ENCODE data around the gene EXD3. TPM values are rescaled to one million over a fixed set of nuclear protein-coding genes. Genes with fewer than 3 reads are reported as not detected.

EXD3 gene
- polyA plus RNA-seq, 1 of the 3 experiments (the other 2 are of a cell fraction) = 11.5 TPM

- no peak overlapping the region for H2AFZ ChIP-seq (ENCODE audit: low read depth)
- POLR2A ChIA-PET = no interaction called here
- no peaks in the 10 kb centered on the region for H4K20me1 ChIP-seq (ENCODE audit: insufficient read depth)
- H3K9ac ChIP-seq = no peak overlapping the region
- H3K79me2 ChIP-seq (ENCODE audit: insufficient read depth) = no peaks in the 10 kb centered on the region
- no peaks in the 10 kb centered on the region for H3K27me3 ChIP-seq (ENCODE audit: insufficient read depth)
- no peaks in the 10 kb centered on the region; a peak in 1 of 4 replicates for H3K4me1 ChIP-seq (ENCODE audit: control insufficient read depth in 1 of 2, insufficient read depth in 2 of 2, low read depth in 1 of 2, low read length in 1 of 2)
- no peaks in the 10 kb centered on the region for H3K36me3 ChIP-seq (replicated peaks in 1 of 2; ENCODE audit: control insufficient read depth in 1 of 2, insufficient read depth in 2 of 2, low read length in 1 of 2)
- H3K4me2 ChIP-seq = no peak overlapping the region
- no peaks in the 10 kb centered on the region for H3K9me2 ChIP-seq
- no peaks in the 10 kb centered on the region for H3F3A ChIP-seq (replicated peaks; ENCODE audit: insufficient read depth)
- H3K27ac ChIP-seq (ENCODE audit: low read depth in 2 of 2, low read length in 1 of 2) = no peak overlapping the region
- DNase-seq = no peak
- no peak for TF ChIP-seq CHD2 (IDR thresholded peaks at IDR 0.05; ENCODE audit: low read length, partially characterized antibody)
- no peak for TF ChIP-seq POLR2AphosphoS5 (IDR thresholded peaks at IDR 0.05; ENCODE audit: low read depth, low read length)
- no peak for TF ChIP-seq MEF2A (IDR thresholded peaks at IDR 0.05; ENCODE audit: borderline replicate concordance, low read depth)
- TF ChIP-seq IRF3 (IDR thresholded peaks at IDR 0.05; ENCODE audit: low read depth, low read length) = no peak
- no peak for TF ChIP-seq TCF12 (IDR thresholded peaks at IDR 0.05)
- TF ChIP-seq TEAD4 (IDR thresholded peaks at IDR 0.05; ENCODE audit: borderline replicate concordance, insufficient read depth) = no peak
- no peak for TF ChIP-seq FOXM1 (IDR thresholded peaks at IDR 0.05; ENCODE audit: low read depth)
- no peak for TF ChIP-seq MAX (IDR thresholded peaks at IDR 0.05; ENCODE audit: low read depth)
- no peak for TF ChIP-seq SIN3A (IDR thresholded peaks at IDR 0.05; ENCODE audit: borderline replicate concordance, low read depth, low read length)
- TF ChIP-seq, protein P1, sequence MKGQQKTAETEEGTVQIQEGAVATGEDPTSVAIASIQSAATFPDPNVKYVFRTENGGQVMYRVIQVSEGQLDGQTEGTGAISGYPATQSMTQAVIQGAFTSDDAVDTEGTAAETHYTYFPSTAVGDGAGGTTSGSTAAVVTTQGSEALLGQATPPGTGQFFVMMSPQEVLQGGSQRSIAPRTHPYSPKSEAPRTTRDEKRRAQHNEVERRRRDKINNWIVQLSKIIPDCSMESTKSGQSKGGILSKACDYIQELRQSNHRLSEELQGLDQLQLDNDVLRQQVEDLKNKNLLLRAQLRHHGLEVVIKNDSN (IDR thresholded peaks at IDR 0.05; ENCODE audit: borderline replicate concordance, low read depth) = no peak
- TF ChIP-seq RXRA (IDR thresholded peaks at IDR 0.05; ENCODE audit: borderline replicate concordance, low read depth) = no peak
- TF ChIP-seq FOSL2 (IDR thresholded peaks at IDR 0.05; ENCODE audit: borderline replicate concordance, low read depth) = no peak
- CTCF ChIA-PET = interaction anchor here (1.6 kb wide), 1 partner anchor 42 kb away, joined by 4 read pairs; no protein-coding TSS in a partner anchor
- no peaks in the 10 kb centered on the region for H3K9me3 ChIP-seq
- H3K4me3 ChIP-seq (ENCODE audit: low read depth in 2 of 2, low read length in 1 of 2) = no peak overlapping the region
- WGBS (ENCODE audit: low lambda C conversion rate) = 97% methylated on average over 5 of the region's 7 CpGs
These were observed 44.9 kb upstream of the EXD3 start for GRCh38 chr9:137467896-137468295.

DNA sequence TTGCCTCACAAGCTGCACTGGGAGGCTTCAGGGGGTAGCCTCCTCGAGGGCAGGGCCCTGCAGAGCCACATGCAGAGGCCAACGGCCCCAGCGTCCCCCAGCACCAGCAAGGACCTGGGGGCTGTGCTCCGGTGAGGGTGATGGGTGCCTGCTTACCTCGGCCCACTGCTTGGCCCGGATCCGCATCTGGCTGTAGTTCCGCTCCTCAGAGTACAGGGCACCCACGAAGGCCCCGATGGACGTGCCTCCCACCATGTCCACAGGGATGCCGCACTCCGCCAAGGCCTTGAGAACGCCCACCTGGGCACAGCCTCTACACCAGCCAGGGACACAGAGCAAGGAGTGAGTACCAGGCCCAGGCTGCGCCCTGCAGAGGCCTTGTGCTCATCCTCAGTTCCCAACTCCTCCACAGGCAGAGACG is 44.2 kb upstream of the EXD3 start:
- CTCF ChIA-PET = no interaction called here

More for the DNA sequence above, 44.2 kb upstream of the EXD3 start:
- POLR2A ChIA-PET = no interaction called here
- H3K9ac ChIP-seq = no peak overlapping the region
- H3F3A ChIP-seq (replicated peaks; ENCODE audit: insufficient read depth) = no peaks in the 10 kb centered on the region
- DNase-seq = no peak
- 76% methylated on average over 5 of the region's 16 CpGs for WGBS (ENCODE audit: low lambda C conversion rate)
- no peaks in the 10 kb centered on the region for H4K20me1 ChIP-seq (ENCODE audit: insufficient read depth)
- no peak overlapping the region for H3K4me2 ChIP-seq
- no peaks in the 10 kb centered on the region for H3K9me2 ChIP-seq
- no peaks in the 10 kb centered on the region for H3K27me3 ChIP-seq (ENCODE audit: insufficient read depth)
- H3K27ac ChIP-seq (ENCODE audit: low read depth in 2 of 2, low read length in 1 of 2) = no peak overlapping the region
- no peaks in the 10 kb centered on the region for H3K79me2 ChIP-seq (ENCODE audit: insufficient read depth)
- H3K4me1 ChIP-seq (ENCODE audit: control insufficient read depth in 1 of 2, insufficient read depth in 2 of 2, low read depth in 1 of 2, low read length in 1 of 2) = no peaks in the 10 kb centered on the region; a peak in 1 of 4 replicates
- no peak overlapping the region for H2AFZ ChIP-seq (ENCODE audit: low read depth)
- no peaks in the 10 kb centered on the region for H3K9me3 ChIP-seq
- no peak overlapping the region for H3K4me3 ChIP-seq (ENCODE audit: low read depth in 2 of 2, low read length in 1 of 2)
- H3K36me3 ChIP-seq (replicated peaks in 1 of 2; ENCODE audit: control insufficient read depth in 1 of 2, insufficient read depth in 2 of 2, low read length in 1 of 2) = no peaks in the 10 kb centered on the region
- no peak for TF ChIP-seq GABPA (IDR thresholded peaks at IDR 0.05; ENCODE audit: low read depth)
- TF ChIP-seq USF2 (IDR thresholded peaks at IDR 0.05; ENCODE audit: borderline replicate concordance, low read depth, low read length) = no peak
- TF ChIP-seq, protein P2, sequence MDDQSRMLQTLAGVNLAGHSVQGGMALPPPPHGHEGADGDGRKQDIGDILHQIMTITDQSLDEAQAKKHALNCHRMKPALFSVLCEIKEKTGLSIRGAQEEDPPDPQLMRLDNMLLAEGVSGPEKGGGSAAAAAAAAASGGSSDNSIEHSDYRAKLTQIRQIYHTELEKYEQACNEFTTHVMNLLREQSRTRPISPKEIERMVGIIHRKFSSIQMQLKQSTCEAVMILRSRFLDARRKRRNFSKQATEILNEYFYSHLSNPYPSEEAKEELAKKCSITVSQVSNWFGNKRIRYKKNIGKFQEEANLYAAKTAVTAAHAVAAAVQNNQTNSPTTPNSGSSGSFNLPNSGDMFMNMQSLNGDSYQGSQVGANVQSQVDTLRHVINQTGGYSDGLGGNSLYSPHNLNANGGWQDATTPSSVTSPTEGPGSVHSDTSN (IDR thresholded peaks at IDR 0.05) = no peak
- no peak for TF ChIP-seq REST (IDR thresholded peaks at IDR 0.05; ENCODE audit: low read depth, low read length)
- TF ChIP-seq IRF3 (IDR thresholded peaks at IDR 0.05; ENCODE audit: low read depth, low read length) = no peak

Measured in SK-N-SH (cell line).